Suprapubic skin (tissue), 4 donors: ENCODE measurements around the gene HPSE2.

Source experiments
- EP300 ChIP-seq: sonication (generic); formaldehyde crosslinking; IDR thresholded peaks from one replicate; pipeline ENCODE4 v1.6.1; 2017; ENCODE audit warnings: antibody characterized with exemption
- POLR2A ChIP-seq, 2 donors: fragments of 450-650 bp; IDR thresholded peaks; one replicate each; pipeline ENCODE4 v1.6.1; 2017; ENCODE audit warnings: antibody characterized with exemption in 2 of 2, mild to moderate bottlenecking in 2 of 2, moderate library complexity in 2 of 2
- POLR2AphosphoS5 ChIP-seq, 3 donors: sonication (generic); formaldehyde crosslinking; IDR thresholded peaks; one replicate each; pipeline ENCODE4 v1.6.1; 2017; ENCODE audit warnings: antibody characterized with exemption in 3 of 3
- TF ChIP-seq, protein P1 (sequence below), 2 donors: fragments of 200-600 bp in 1 of 2; fragments of 450-650 bp in 1 of 2; sonication (generic) in 1 of 2; IDR thresholded peaks; one replicate each; pipeline ENCODE4 v1.5.1; 2016 to 2019; ENCODE audit warnings: antibody characterized with exemption in 2 of 2, mild to moderate bottlenecking in 1 of 2, moderate library complexity in 1 of 2

DNA sequence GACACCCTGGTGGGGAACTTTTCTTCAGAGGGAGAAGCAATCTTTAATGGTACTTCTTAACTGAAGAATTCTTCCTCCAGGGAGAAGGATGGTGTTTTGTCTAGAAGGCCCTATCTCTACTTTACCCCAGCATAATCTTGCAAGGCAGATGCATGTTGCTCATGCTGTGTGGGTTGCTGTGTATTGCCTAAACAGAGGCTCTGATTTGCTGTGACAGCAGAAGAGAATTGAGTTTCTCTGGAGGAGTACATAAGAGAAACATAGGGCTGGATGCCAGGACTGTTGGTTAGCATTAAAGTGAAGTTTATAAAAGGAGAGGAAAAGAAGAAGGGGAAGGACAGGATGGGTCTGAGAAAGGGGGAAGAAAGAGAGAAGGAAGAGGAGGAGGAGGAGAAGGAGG is 540.8 kb downstream of the HPSE2 start:
- TF ChIP-seq, protein P1, sequence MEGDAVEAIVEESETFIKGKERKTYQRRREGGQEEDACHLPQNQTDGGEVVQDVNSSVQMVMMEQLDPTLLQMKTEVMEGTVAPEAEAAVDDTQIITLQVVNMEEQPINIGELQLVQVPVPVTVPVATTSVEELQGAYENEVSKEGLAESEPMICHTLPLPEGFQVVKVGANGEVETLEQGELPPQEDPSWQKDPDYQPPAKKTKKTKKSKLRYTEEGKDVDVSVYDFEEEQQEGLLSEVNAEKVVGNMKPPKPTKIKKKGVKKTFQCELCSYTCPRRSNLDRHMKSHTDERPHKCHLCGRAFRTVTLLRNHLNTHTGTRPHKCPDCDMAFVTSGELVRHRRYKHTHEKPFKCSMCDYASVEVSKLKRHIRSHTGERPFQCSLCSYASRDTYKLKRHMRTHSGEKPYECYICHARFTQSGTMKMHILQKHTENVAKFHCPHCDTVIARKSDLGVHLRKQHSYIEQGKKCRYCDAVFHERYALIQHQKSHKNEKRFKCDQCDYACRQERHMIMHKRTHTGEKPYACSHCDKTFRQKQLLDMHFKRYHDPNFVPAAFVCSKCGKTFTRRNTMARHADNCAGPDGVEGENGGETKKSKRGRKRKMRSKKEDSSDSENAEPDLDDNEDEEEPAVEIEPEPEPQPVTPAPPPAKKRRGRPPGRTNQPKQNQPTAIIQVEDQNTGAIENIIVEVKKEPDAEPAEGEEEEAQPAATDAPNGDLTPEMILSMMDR (IDR thresholded peaks at IDR 0.05), result no peak
- TF ChIP-seq POLR2A (IDR thresholded peaks at IDR 0.05), result no peak
- TF ChIP-seq EP300, result no peak
- no peak for TF ChIP-seq POLR2AphosphoS5 (IDR thresholded peaks at IDR 0.05)
